A549 (cell line): ENCODE results near the gene KIF3A. TPM values are rescaled to one million over a fixed set of nuclear protein-coding genes. Genes with fewer than 3 reads are reported as not detected.

Experiments
- ATAC-seq, 2 experiments: fragments of 200-7000 bp in 1 of 2; fragments of >200 bp in 1 of 2; cut with Nextera tagmentation in 1 of 2; cut with Tn5 transposase in 1 of 2; 3 replicates each; pipeline versions ENCODE4 v1.8.0 to v1.9.1; 2018 to 2020; ENCODE audit warnings: mild to moderate bottlenecking in 1 of 2, moderate library complexity in 1 of 2
- CTCF ChIA-PET: fragments of 300-600 bp; sonication (Branson Sonifier 250); formaldehyde crosslinking; extraction: SDS; loops from one replicate; lab custom pipeline; 2021; ENCODE audit warnings: antibody characterized with exemption, inconsistent platforms; lab: Yijun Ruan, JAX
- POLR2A ChIA-PET: fragments of 350-600 bp; formaldehyde crosslinking; extraction: SDS; loops from one replicate; lab custom pipeline; 2021; ENCODE audit warnings: antibody characterized with exemption, inconsistent platforms; lab: Yijun Ruan, JAX
- DNase-seq, 2 experiments: peaks; one replicate each; pipeline versions ENCODE4 v3.0.0 to v3.0.0-alpha.2; 2011 to 2016; ENCODE audit warnings: low read depth in 1 of 2, low spot score in 1 of 2
- FAIRE-seq: peaks from 2 replicates; lab custom pipeline; 2011; peaks lifted over from hg19 to GRCh38; lab: Jason Lieb, UNC
- H3K27ac ChIP-seq, 2 experiments: fragments of >200 bp; sonication (Bioruptor Twin); formaldehyde crosslinking; 3 replicates each; pipeline ENCODE4 v1.5.1; 2016 to 2017
- H3K4me1 ChIP-seq: fragments of >200 bp; sonication (Bioruptor Twin); formaldehyde crosslinking; 3 replicates; pipeline ENCODE4 v1.6.1; 2016
- H3K4me2 ChIP-seq: fragments of >200 bp; sonication (Bioruptor Twin); formaldehyde crosslinking; 3 replicates; pipeline ENCODE4 v1.6.1; 2016
- H3K4me3 ChIP-seq: fragments of >200 bp; sonication (Bioruptor Twin); formaldehyde crosslinking; 3 replicates; pipeline ENCODE4 v1.5.1; 2016
- H3K9me3 ChIP-seq: fragments of >200 bp; sonication (Bioruptor Twin); formaldehyde crosslinking; 3 replicates; pipeline ENCODE4 v1.6.1; 2016
- BHLHE40 ChIP-seq: IDR thresholded peaks from 2 replicates; pipeline ENCODE4 v1.6.1; 2012; ENCODE audit warnings: low read depth, low read length, inconsistent platforms
- EHF ChIP-seq: fragments of 250-450 bp; sonication (Bioruptor Pico); IDR thresholded peaks from 2 replicates; pipeline ENCODE4 v1.5.0; 2020; ENCODE audit warnings: mild to moderate bottlenecking
- EHMT2 ChIP-seq: fragments of 200-600 bp; sonication (generic); IDR thresholded peaks from 2 replicates; pipeline ENCODE4 v1.6.1; 2016; ENCODE audit warnings: antibody characterized with exemption, low read depth, mild to moderate bottlenecking, moderate library complexity
- HOXB13 ChIP-seq: fragments of 250-450 bp; sonication (Bioruptor Pico); IDR thresholded peaks from 2 replicates; pipeline ENCODE4 v1.5.0; 2020; ENCODE audit warnings: low read depth, mild to moderate bottlenecking, moderate library complexity
- POLR2AphosphoS2 ChIP-seq: conservative IDR thresholded peaks from 2 replicates; pipeline ENCODE4 v1.6.1; 2012; ENCODE audit warnings: low read length, improper control_type of control experiment, inconsistent platforms
- RCOR1 ChIP-seq: fragments of 150-350 bp; IDR thresholded peaks from 2 replicates; pipeline ENCODE4 v1.6.1; 2014; ENCODE audit warnings: antibody characterized with exemption, low read length, low read depth
- ZNF302 ChIP-seq: fragments of 250-450 bp; sonication (Bioruptor Pico); IDR thresholded peaks from 2 replicates; pipeline ENCODE4 v1.9.0; 2021; ENCODE audit warnings: inconsistent platforms, mild to moderate bottlenecking, moderate library complexity
- WGBS: methylation state at CpG from one replicate; pipeline ENCODE4 v1.1.6; 2017; ENCODE audit errors: missing lambda C conversion rate; 5-methylcytosine and 5-hydroxymethylcytosine counted together
- polyA plus RNA-seq, 4 experiments: library from polyadenylated mRNA; depleted of rRNA in 3 of 4; stranded (reverse); fragments of >200 nt; fragmentation: RNase III in 1 of 4; extraction: RNeasy Plus Mini Kit Qiagen cat#74134 plus additional on column Dnase treatment in 1 of 4; gene quantifications; 2 replicates in 3 of 4; 3 replicates in 1 of 4; pipeline ENCODE4 v1.2.3, GENCODE V29; 2011 to 2017
- TF ChIP-seq, protein P1 (sequence below): IDR thresholded peaks from 2 replicates; pipeline ENCODE4 v1.6.1; 2012; ENCODE audit warnings: low read depth, borderline replicate concordance
- TF ChIP-seq, protein P2 (sequence below): fragments of 150-350 bp; IDR thresholded peaks from 2 replicates; pipeline ENCODE4 v1.6.1; 2014; ENCODE audit warnings: low read depth, mild to moderate bottlenecking, low read length
- TF ChIP-seq, protein P3 (sequence below): fragments of 250-450 bp; sonication (Bioruptor Pico); IDR thresholded peaks from 2 replicates; pipeline ENCODE4 v1.5.0; 2020; ENCODE audit warnings: low read depth, mild to moderate bottlenecking, moderate library complexity
- TF ChIP-seq, protein P4 (sequence below): fragments of 250-450 bp; sonication (Bioruptor Pico); IDR thresholded peaks from 2 replicates; pipeline ENCODE4 v1.5.0; 2021; ENCODE audit warnings: mild to moderate bottlenecking, moderate library complexity, borderline replicate concordance

Gene KIF3A
- polyA plus RNA-seq, 2 of the 4 experiments (the other 2 are of a cell fraction) = 12.8 to 20.5 TPM

DNA sequence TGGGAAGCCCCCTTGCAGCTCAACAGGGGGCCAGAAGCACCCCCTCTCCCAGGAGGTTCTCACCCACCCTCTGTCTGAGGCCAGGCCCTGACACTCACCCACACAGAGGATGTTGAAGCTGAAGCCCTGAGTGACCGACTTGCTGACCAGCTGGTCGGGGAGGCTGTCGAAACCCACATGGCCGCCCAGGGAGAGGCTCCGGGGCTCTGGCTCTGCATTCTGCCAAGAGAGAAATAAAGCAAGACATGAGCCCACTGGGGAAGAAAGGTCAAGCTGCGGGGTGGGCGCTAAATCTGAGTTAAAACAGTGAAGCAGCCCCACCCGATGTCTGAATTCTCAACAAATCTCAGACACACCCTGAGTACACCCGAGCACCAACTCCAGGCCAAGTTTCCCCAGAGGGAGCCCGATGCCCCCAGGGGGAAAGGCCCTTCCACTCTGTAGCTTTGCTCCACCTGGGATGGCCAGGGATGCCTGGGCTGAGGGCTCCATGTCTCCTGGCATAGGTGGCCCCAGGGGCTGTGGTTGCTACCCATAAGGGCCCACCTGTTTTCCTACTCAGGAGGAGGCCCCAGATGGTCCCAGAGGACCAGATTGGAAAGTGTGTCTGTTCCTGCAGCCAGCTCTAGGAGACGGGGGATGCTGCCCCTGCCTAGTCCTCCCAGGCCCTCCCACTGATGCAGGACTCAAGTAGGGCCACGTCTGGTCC is 28.1 kb upstream of the KIF3A start (continued):
- TF ChIP-seq, protein P1, sequence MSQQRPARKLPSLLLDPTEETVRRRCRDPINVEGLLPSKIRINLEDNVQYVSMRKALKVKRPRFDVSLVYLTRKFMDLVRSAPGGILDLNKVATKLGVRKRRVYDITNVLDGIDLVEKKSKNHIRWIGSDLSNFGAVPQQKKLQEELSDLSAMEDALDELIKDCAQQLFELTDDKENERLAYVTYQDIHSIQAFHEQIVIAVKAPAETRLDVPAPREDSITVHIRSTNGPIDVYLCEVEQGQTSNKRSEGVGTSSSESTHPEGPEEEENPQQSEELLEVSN = no peak
- TF ChIP-seq POLR2AphosphoS2 (no peak), EHF (CRISPR knock-in tag) (no peak), EHMT2 (no peak), BHLHE40 (no peak)

DNA sequence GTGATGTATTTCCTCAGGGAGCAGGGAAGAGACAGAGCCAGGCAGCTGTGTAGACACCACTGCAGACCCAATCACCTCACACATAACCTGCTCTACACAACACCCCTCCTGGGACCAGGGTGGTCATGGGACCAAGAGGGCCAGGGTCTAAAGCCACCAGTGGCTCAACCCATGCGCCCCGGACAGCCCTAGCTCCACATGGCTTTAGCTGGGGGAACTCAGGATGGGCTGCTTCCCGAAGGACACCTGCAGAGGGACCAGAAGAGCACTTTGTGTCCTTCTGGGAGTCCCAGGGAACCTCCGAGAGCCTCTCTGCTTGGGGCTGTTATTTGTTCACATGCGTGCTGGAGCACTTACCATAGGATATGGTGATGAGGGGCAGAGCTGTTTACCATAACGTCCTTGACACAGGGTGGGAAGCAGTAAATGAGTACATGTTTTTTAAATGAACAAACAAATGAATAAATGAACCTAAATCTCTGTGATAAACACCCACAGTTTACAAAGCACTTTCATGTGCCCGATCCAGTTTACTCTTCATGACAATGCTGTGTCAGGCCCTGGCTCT is 27.4 kb upstream of the KIF3A start:
- TF ChIP-seq, protein P2, sequence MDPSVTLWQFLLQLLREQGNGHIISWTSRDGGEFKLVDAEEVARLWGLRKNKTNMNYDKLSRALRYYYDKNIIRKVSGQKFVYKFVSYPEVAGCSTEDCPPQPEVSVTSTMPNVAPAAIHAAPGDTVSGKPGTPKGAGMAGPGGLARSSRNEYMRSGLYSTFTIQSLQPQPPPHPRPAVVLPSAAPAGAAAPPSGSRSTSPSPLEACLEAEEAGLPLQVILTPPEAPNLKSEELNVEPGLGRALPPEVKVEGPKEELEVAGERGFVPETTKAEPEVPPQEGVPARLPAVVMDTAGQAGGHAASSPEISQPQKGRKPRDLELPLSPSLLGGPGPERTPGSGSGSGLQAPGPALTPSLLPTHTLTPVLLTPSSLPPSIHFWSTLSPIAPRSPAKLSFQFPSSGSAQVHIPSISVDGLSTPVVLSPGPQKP = no peak
- TF ChIP-seq, protein P3, sequence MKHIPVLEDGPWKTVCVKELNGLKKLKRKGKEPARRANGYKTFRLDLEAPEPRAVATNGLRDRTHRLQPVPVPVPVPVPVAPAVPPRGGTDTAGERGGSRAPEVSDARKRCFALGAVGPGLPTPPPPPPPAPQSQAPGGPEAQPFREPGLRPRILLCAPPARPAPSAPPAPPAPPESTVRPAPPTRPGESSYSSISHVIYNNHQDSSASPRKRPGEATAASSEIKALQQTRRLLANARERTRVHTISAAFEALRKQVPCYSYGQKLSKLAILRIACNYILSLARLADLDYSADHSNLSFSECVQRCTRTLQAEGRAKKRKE (CRISPR knock-in tag) = no peak
- CTCF ChIA-PET = interaction anchor here (0.9 to 4.9 kb wide), 5 partner anchors 10 to 378 kb away, joined by 3 to 23 read pairs (median 5); partner anchors contain the start of gene CCNI2
- WGBS = 86% methylated on average over 7 of the region's 7 CpGs
- ATAC-seq (no peak), DNase-seq (no peak), FAIRE-seq (no peak)
- POLR2A ChIA-PET = no interaction called here
- Histone ChIP-seq H3K4me1 (no peaks in the 10 kb centered on the region), H3K4me2 (no peak overlapping the region), H3K4me3 (no peak overlapping the region), H3K9me3 (no peaks in the 10 kb centered on the region), H3K27ac (no peak overlapping the region)

DNA sequence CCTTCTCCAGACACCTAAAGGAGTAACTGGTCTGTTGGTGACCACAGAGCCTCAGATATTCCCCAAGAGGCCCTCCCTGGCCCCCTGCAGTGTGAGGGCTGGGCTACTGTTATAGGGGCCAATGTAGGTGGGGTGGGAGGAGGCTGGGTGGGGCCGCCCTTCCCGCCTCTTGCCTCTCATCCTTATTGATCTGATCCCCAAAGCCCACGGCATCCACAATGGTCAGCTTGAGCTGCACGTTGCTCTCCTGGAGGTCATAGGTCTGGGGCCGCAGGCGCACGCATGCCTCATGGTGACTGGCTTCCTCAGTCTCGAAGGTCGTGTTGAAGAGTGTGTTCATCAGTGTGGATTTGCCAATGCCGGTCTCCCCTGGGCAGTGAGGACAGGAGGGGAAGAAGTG is 26.7 kb upstream of the KIF3A start:
- Histone ChIP-seq H3K4me1 (no peaks in the 10 kb centered on the region), H3K9me3 (no peaks in the 10 kb centered on the region), H3K4me3 (no peak overlapping the region), H3K27ac (no peak overlapping the region), H3K4me2 (no peak overlapping the region)
- ChIA-PET CTCF (interaction anchor here (2.0 to 4.6 kb wide), 2 partner anchors 10 to 378 kb away, joined by 5 to 18 read pairs; no protein-coding TSS in a partner anchor), POLR2A (no interaction called here)
- no peak for FAIRE-seq
- ATAC-seq = no peak
- WGBS = 93% methylated on average over 8 of the region's 10 CpGs
- no peak for DNase-seq
- TF ChIP-seq ZNF302 (CRISPR knock-in tag) (no peak), HOXB13 (no peak)
- TF ChIP-seq, protein P1 = no peak

DNA sequence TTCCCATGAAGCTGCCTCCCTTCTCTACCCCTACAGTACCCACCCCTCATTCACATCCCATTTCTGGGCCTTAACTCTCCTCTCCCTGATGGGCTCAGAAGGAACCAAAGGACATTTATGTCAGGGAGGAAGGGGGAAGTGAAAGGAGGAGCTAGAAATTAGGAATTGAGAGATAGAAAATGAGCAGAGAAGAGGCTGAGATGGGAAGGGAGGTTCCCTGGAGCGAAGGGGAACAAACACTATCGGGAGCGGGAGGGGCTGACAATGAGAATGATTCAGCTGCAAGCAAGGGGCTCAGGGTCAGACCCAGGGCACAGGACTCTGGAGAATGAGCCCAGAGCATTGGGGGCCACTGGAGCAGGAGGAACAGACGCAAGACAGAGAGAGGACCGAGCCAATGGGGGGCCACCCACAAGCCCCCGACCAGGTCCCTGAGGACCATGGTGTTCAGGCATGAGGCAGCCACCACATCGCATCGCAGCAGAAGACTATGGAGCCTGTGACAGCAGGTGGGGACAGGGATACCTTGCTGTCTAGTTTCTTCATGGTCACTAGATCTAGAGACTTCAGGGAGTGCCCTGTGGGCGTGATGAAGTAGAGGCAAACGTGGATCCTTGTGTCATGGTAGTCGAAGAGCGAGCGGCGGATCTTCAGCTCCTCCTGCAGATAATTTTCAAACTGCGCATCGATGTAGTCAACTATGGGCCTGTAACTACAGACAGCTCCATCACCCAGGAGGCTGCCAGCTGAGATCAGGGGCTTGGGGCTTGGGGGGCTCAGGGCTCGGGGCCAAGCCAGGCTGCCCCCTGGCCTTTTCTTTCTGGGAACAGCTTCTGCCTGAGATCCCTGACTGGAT is 26.1 kb upstream of the KIF3A start:
- no peaks in the 10 kb centered on the region for H3K4me1 ChIP-seq
- WGBS = 93% methylated on average over 16 of the region's 17 CpGs
- ChIA-PET CTCF (interaction anchor here (0.8 to 4.6 kb wide), 5 partner anchors 9 to 377 kb away, joined by 3 to 18 read pairs (median 5); no protein-coding TSS in a partner anchor), POLR2A (no interaction called here)
- FAIRE-seq (no peak), DNase-seq (no peak), ATAC-seq (no peak)
- H3K4me3 ChIP-seq = no peak overlapping the region
- no peak overlapping the region for H3K4me2 ChIP-seq
- no peaks in the 10 kb centered on the region for H3K9me3 ChIP-seq
- TF ChIP-seq RCOR1 = no peak
- TF ChIP-seq, protein P4, sequence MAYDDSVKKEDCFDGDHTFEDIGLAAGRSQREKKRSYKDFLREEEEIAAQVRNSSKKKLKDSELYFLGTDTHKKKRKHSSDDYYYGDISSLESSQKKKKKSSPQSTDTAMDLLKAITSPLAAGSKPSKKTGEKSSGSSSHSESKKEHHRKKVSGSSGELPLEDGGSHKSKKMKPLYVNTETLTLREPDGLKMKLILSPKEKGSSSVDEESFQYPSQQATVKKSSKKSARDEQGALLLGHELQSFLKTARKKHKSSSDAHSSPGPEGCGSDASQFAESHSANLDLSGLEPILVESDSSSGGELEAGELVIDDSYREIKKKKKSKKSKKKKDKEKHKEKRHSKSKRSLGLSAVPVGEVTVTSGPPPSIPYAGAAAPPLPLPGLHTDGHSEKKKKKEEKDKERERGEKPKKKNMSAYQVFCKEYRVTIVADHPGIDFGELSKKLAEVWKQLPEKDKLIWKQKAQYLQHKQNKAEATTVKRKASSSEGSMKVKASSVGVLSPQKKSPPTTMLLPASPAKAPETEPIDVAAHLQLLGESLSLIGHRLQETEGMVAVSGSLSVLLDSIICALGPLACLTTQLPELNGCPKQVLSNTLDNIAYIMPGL (CRISPR knock-in tag) = no peak
- H3K27ac ChIP-seq = no peak overlapping the region
